Measurements from ENCODE around the gene SEZ6.

SEZ6 gene

GRCh38 chr17:28983286-28984230 is 22.3 kb downstream of the SEZ6 start:
- TF ChIP-seq CTCF (IDR thresholded peaks at IDR 0.05) = no peak
- no peak for DNase-seq

GRCh38 chr17:28982131-28982793 is 23.6 kb downstream of the SEZ6 start:
- Mint-ChIP-seq H3K27me3 (ENCODE audit: low read depth, poor library complexity) (peaks cover 52% of the 10 kb centered on the region), H3K4me3 (no peak overlapping the region), H3K9me3 (no peaks in the 10 kb centered on the region), H3K36me3 (ENCODE audit: low read depth) (no peaks in the 10 kb centered on the region), H3K4me1 (peaks cover 20% of the 10 kb centered on the region), H3K27ac (no peak overlapping the region)
- TF ChIP-seq CTCF (IDR thresholded peaks at IDR 0.05) = no peak
- DNase-seq = no peak

More at GRCh38 chr17:28983286-28984230, 22.3 kb downstream of the SEZ6 start:
- Mint-ChIP-seq H3K27me3 (ENCODE audit: low read depth, poor library complexity) (peaks cover 56% of the 10 kb centered on the region), H3K27ac (no peak overlapping the region), H3K4me3 (no peak overlapping the region), H3K9me3 (no peaks in the 10 kb centered on the region), H3K36me3 (ENCODE audit: low read depth) (no peaks in the 10 kb centered on the region), H3K4me1 (peaks cover 24% of the 10 kb centered on the region)

- Mint-ChIP-seq H3K4me1 (peaks cover 13% of the 10 kb centered on the region), H3K27me3 (ENCODE audit: low read depth, poor library complexity) (peaks cover 46% of the 10 kb centered on the region), H3K36me3 (ENCODE audit: low read depth) (no peaks in the 10 kb centered on the region), H3K9me3 (no peaks in the 10 kb centered on the region), H3K27ac (peak overlapping the region; percentile 15), H3K4me3 (no peak overlapping the region)
- DNase-seq = no peak
- TF ChIP-seq CTCF (IDR thresholded peaks at IDR 0.05) = no peak
Observed at GRCh38 chr17:28978356-28978964, 27.4 kb downstream of the SEZ6 start.

GRCh38 chr17:28977659-28978355 is 28.0 kb downstream of the SEZ6 start:
- DNase-seq = no peak
- no peaks in the 10 kb centered on the region for H3K9me3 Mint-ChIP-seq
- no peaks in the 10 kb centered on the region for H3K36me3 Mint-ChIP-seq (ENCODE audit: low read depth)
- no peak for TF ChIP-seq CTCF (IDR thresholded peaks at IDR 0.05)
- peak overlapping the region; percentile 15 for H3K27ac Mint-ChIP-seq
- peaks cover 14% of the 10 kb centered on the region for H3K4me1 Mint-ChIP-seq
- peaks cover 42% of the 10 kb centered on the region for H3K27me3 Mint-ChIP-seq (ENCODE audit: low read depth, poor library complexity)
- no peak overlapping the region for H3K4me3 Mint-ChIP-seq

GRCh38 chr17:28975646-28976045 is 30.2 kb downstream of the SEZ6 start:
- Mint-ChIP-seq H3K27me3 (ENCODE audit: low read depth, poor library complexity) (peaks cover 43% of the 10 kb centered on the region), H3K36me3 (ENCODE audit: low read depth) (no peaks in the 10 kb centered on the region), H3K4me3 (no peak overlapping the region), H3K4me1 (peaks cover 19% of the 10 kb centered on the region), H3K27ac (no peak overlapping the region), H3K9me3 (no peaks in the 10 kb centered on the region)
- DNase-seq = no peak
- TF ChIP-seq CTCF (IDR thresholded peaks at IDR 0.05) = no peak

All from nephron progenitor cell (in vitro differentiated cells).